Gastrocnemius medialis (tissue), 4 donors: Measurements from ENCODE around the gene TGFA.

Experiments used
- POLR2A ChIP-seq, 2 donors: fragments of 450-650 bp; IDR thresholded peaks; one replicate each; pipeline ENCODE4 v1.6.1; 2017; ENCODE audit warnings: antibody characterized with exemption in 2 of 2, mild to moderate bottlenecking in 2 of 2, moderate library complexity in 2 of 2
- TF ChIP-seq, protein P1 (sequence below), 5 experiments: fragments of 450-650 bp in 3 of 5; fragments of 200-600 bp in 2 of 5; sonication (generic) in 2 of 5; IDR thresholded peaks in 4 of 5; conservative IDR thresholded peaks in 1 of 5; 1 replicate in 4 of 5; 2 replicates in 1 of 5; pipeline ENCODE4 v1.5.1; 2016 to 2019; ENCODE audit warnings: antibody characterized with exemption in 5 of 5, mild to moderate bottlenecking in 3 of 5, moderate library complexity in 3 of 5

DNA sequence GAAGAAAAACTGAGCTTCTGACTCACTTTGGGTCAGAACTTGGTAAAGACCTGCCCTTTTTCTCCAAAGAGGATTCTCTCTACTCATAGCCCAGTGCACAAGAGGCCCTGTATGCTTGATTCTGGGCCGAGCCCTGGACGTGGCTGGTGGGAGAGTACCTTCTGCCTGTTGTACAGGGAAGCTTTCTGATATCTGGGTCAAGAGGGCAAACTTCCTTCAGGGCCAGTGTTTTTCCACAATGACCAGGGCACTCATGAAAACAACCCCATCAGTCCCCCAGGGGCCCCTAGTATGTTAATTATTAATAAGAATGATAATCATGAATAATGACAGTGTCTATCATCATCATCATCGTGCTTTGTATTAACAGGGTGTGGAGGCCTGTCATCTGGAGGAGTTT lies 90.0 kb downstream of the TGFA start:
- TF ChIP-seq, protein P1, sequence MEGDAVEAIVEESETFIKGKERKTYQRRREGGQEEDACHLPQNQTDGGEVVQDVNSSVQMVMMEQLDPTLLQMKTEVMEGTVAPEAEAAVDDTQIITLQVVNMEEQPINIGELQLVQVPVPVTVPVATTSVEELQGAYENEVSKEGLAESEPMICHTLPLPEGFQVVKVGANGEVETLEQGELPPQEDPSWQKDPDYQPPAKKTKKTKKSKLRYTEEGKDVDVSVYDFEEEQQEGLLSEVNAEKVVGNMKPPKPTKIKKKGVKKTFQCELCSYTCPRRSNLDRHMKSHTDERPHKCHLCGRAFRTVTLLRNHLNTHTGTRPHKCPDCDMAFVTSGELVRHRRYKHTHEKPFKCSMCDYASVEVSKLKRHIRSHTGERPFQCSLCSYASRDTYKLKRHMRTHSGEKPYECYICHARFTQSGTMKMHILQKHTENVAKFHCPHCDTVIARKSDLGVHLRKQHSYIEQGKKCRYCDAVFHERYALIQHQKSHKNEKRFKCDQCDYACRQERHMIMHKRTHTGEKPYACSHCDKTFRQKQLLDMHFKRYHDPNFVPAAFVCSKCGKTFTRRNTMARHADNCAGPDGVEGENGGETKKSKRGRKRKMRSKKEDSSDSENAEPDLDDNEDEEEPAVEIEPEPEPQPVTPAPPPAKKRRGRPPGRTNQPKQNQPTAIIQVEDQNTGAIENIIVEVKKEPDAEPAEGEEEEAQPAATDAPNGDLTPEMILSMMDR (IDR thresholded peaks at IDR 0.05 in 4 of 5, conservative IDR thresholded peaks at IDR 0.05 in 1 of 5), result no peak
- no peak for TF ChIP-seq POLR2A (IDR thresholded peaks at IDR 0.05)
